Measurements from ENCODE around the gene PCSK7. TPM values are rescaled to one million over a fixed set of nuclear protein-coding genes. Genes with fewer than 3 reads are reported as not detected.

Gene PCSK7
- polyA plus RNA-seq, 1 donor: 27.8 TPM

- peaks cover 10% of the 10 kb centered on the region for H3K4me1 ChIP-seq (ENCODE audit: control insufficient read depth, insufficient read depth, low read length)
- no peak for DNase-seq
- H3K9me3 ChIP-seq (ENCODE audit: control insufficient read depth, low read depth, low read length): peaks cover 5% of the 10 kb centered on the region
- peak overlapping the region; percentile 85 for H3K27ac ChIP-seq (ENCODE audit: low read length)
- peak overlapping the region; percentile 15 for H3K4me3 ChIP-seq (ENCODE audit: low read length)
- no peaks in the 10 kb centered on the region for H3K27me3 ChIP-seq (ENCODE audit: control insufficient read depth, insufficient read depth, low read length)
- WGBS (ENCODE audit: insufficient coverage, low lambda C conversion rate): no CpG with 5 or more reads among the region's 4 CpGs
- peaks cover 36% of the 10 kb centered on the region for H3K36me3 ChIP-seq (ENCODE audit: control insufficient read depth, insufficient read depth, low read length)
Measured at GRCh38 chr11:117198613-117199012, 33.3 kb downstream of the PCSK7 start.

- Histone ChIP-seq H3K36me3 (ENCODE audit: control insufficient read depth, insufficient read depth, low read length) (peaks cover 40% of the 10 kb centered on the region), H3K9me3 (ENCODE audit: control insufficient read depth, low read depth, low read length) (peaks cover under 1% of the 10 kb centered on the region), H3K4me1 (ENCODE audit: control insufficient read depth, insufficient read depth, low read length) (peaks cover 10% of the 10 kb centered on the region), H3K27ac (ENCODE audit: low read length) (peak overlapping the region; percentile 85), H3K4me3 (ENCODE audit: low read length) (peak overlapping the region; percentile 15), H3K27me3 (ENCODE audit: control insufficient read depth, insufficient read depth, low read length) (no peaks in the 10 kb centered on the region)
- DNase-seq: no peak
- no CpG with 5 or more reads among the region's 17 CpGs for WGBS (ENCODE audit: insufficient coverage, low lambda C conversion rate)
Measured at GRCh38 chr11:117197516-117198456, 34.1 kb downstream of the PCSK7 start.

- no peaks in the 10 kb centered on the region for H3K27me3 ChIP-seq (ENCODE audit: control insufficient read depth, insufficient read depth, low read length)
- no peaks in the 10 kb centered on the region for H3K9me3 ChIP-seq (ENCODE audit: control insufficient read depth, low read depth, low read length)
- WGBS (ENCODE audit: insufficient coverage, low lambda C conversion rate): 80% methylated on average over 1 of the region's 7 CpGs
- no peak overlapping the region for H3K27ac ChIP-seq (ENCODE audit: low read length)
- H3K4me3 ChIP-seq (ENCODE audit: low read length): no peak overlapping the region
- DNase-seq: no peak
- H3K36me3 ChIP-seq (ENCODE audit: control insufficient read depth, insufficient read depth, low read length): peaks cover 46% of the 10 kb centered on the region
- H3K4me1 ChIP-seq (ENCODE audit: control insufficient read depth, insufficient read depth, low read length): peaks cover 10% of the 10 kb centered on the region
Measured at GRCh38 chr11:117197006-117197405, 34.9 kb downstream of the PCSK7 start.

GRCh38 chr11:117195761-117196160, 36.1 kb downstream of the PCSK7 start:
- Histone ChIP-seq H3K4me1 (ENCODE audit: control insufficient read depth, insufficient read depth, low read length) (peaks cover 10% of the 10 kb centered on the region), H3K27ac (ENCODE audit: low read length) (no peak overlapping the region), H3K27me3 (ENCODE audit: control insufficient read depth, insufficient read depth, low read length) (no peaks in the 10 kb centered on the region), H3K36me3 (ENCODE audit: control insufficient read depth, insufficient read depth, low read length) (peaks cover 54% of the 10 kb centered on the region), H3K4me3 (ENCODE audit: low read length) (no peak overlapping the region), H3K9me3 (ENCODE audit: control insufficient read depth, low read depth, low read length) (no peaks in the 10 kb centered on the region)
- no peak for DNase-seq
- WGBS (ENCODE audit: insufficient coverage, low lambda C conversion rate): no CpG with 5 or more reads among the region's 19 CpGs

GRCh38 chr11:117195258-117195657, 36.6 kb downstream of the PCSK7 start:
- H3K36me3 ChIP-seq (ENCODE audit: control insufficient read depth, insufficient read depth, low read length): peaks cover 58% of the 10 kb centered on the region
- no CpG with 5 or more reads among the region's 4 CpGs for WGBS (ENCODE audit: insufficient coverage, low lambda C conversion rate)

GRCh38 chr11:117194267-117194666, 37.6 kb downstream of the PCSK7 start:
- 100% methylated on average over 1 of the region's 5 CpGs for WGBS (ENCODE audit: insufficient coverage, low lambda C conversion rate)
- H3K4me1 ChIP-seq (ENCODE audit: control insufficient read depth, insufficient read depth, low read length): peaks cover 9% of the 10 kb centered on the region

More at GRCh38 chr11:117195258-117195657, 36.6 kb downstream of the PCSK7 start:
- H3K9me3 ChIP-seq (ENCODE audit: control insufficient read depth, low read depth, low read length): no peaks in the 10 kb centered on the region
- peak; percentile 55 to 71 for DNase-seq
- no peak overlapping the region for H3K4me3 ChIP-seq (ENCODE audit: low read length)
- H3K27ac ChIP-seq (ENCODE audit: low read length): no peak overlapping the region
- H3K27me3 ChIP-seq (ENCODE audit: control insufficient read depth, insufficient read depth, low read length): no peaks in the 10 kb centered on the region
- peaks cover 10% of the 10 kb centered on the region for H3K4me1 ChIP-seq (ENCODE audit: control insufficient read depth, insufficient read depth, low read length)

GRCh38 chr11:117193130-117194020, 38.5 kb downstream of the PCSK7 start:
- peaks cover 76% of the 10 kb centered on the region for H3K36me3 ChIP-seq (ENCODE audit: control insufficient read depth, insufficient read depth, low read length)
- H3K4me3 ChIP-seq (ENCODE audit: low read length): no peak overlapping the region
- H3K27ac ChIP-seq (ENCODE audit: low read length): no peak overlapping the region
- WGBS (ENCODE audit: insufficient coverage, low lambda C conversion rate): no CpG with 5 or more reads among the region's 15 CpGs
- DNase-seq: no peak
- H3K9me3 ChIP-seq (ENCODE audit: control insufficient read depth, low read depth, low read length): no peaks in the 10 kb centered on the region
- H3K4me1 ChIP-seq (ENCODE audit: control insufficient read depth, insufficient read depth, low read length): peaks cover under 1% of the 10 kb centered on the region
- H3K27me3 ChIP-seq (ENCODE audit: control insufficient read depth, insufficient read depth, low read length): no peaks in the 10 kb centered on the region

More at GRCh38 chr11:117194267-117194666, 37.6 kb downstream of the PCSK7 start:
- no peak overlapping the region for H3K4me3 ChIP-seq (ENCODE audit: low read length)
- peaks cover 67% of the 10 kb centered on the region for H3K36me3 ChIP-seq (ENCODE audit: control insufficient read depth, insufficient read depth, low read length)
- H3K27me3 ChIP-seq (ENCODE audit: control insufficient read depth, insufficient read depth, low read length): no peaks in the 10 kb centered on the region
- no peaks in the 10 kb centered on the region for H3K9me3 ChIP-seq (ENCODE audit: control insufficient read depth, low read depth, low read length)
- H3K27ac ChIP-seq (ENCODE audit: low read length): no peak overlapping the region
- no peak for DNase-seq

GRCh38 chr11:117192401-117192875, 39.4 kb downstream of the PCSK7 start:
- H3K36me3 ChIP-seq (ENCODE audit: control insufficient read depth, insufficient read depth, low read length): peaks cover 83% of the 10 kb centered on the region
- H3K4me3 ChIP-seq (ENCODE audit: low read length): no peak overlapping the region
- no peak overlapping the region for H3K27ac ChIP-seq (ENCODE audit: low read length)
- no peaks in the 10 kb centered on the region for H3K4me1 ChIP-seq (ENCODE audit: control insufficient read depth, insufficient read depth, low read length)
- no peak for DNase-seq
- H3K9me3 ChIP-seq (ENCODE audit: control insufficient read depth, low read depth, low read length): no peaks in the 10 kb centered on the region
- WGBS (ENCODE audit: insufficient coverage, low lambda C conversion rate): no CpG with 5 or more reads among the region's 17 CpGs
- H3K27me3 ChIP-seq (ENCODE audit: control insufficient read depth, insufficient read depth, low read length): no peaks in the 10 kb centered on the region

- H3K9me3 ChIP-seq (ENCODE audit: control insufficient read depth, low read depth, low read length): no peaks in the 10 kb centered on the region
- H3K27ac ChIP-seq (ENCODE audit: low read length): no peak overlapping the region
- no CpG with 5 or more reads among the region's 26 CpGs for WGBS (ENCODE audit: insufficient coverage, low lambda C conversion rate)
- no peak for DNase-seq
- H3K36me3 ChIP-seq (ENCODE audit: control insufficient read depth, insufficient read depth, low read length): peaks cover 84% of the 10 kb centered on the region
- no peak overlapping the region for H3K4me3 ChIP-seq (ENCODE audit: low read length)
- H3K27me3 ChIP-seq (ENCODE audit: control insufficient read depth, insufficient read depth, low read length): no peaks in the 10 kb centered on the region
- H3K4me1 ChIP-seq (ENCODE audit: control insufficient read depth, insufficient read depth, low read length): no peaks in the 10 kb centered on the region
Measured at GRCh38 chr11:117191680-117192400, 40.0 kb downstream of the PCSK7 start.
